HG02885 (cell line): Measurements from ENCODE around the gene ASIC3.
A peak's percentile ranks its signal among the peaks of the same experiment; 100 is the strongest.

Experiments used
- ATAC-seq: cut with Tn5 transposase; IDR thresholded peaks from one replicate; pipeline ENCODE4 v1.9.1; 2021; ENCODE audit warnings: mild to moderate bottlenecking; ENCODE audit not compliant: unreplicated experiment, poor library complexity

The ASIC3 gene

GRCh38 chr7:151082141-151083070 is 34.1 kb downstream of the ASIC3 start:
- no peak for ATAC-seq

- peak; percentile 50 for ATAC-seq
These were observed 34.9 kb downstream of the ASIC3 start, which contains the start of gene TMUB1 for GRCh38 chr7:151083071-151083823. TSS of gene TMUB1 (minus strand) at chr7:151083493. CDS start at chr7:151082563, 930 bp downstream.

GRCh38 chr7:151083824-151084160 is 35.5 kb downstream of the ASIC3 start:
- no peak for ATAC-seq

- no peak for ATAC-seq
These were observed 37.0 kb downstream of the ASIC3 start for GRCh38 chr7:151085329-151085690.

GRCh38 chr7:151085691-151086620 is 37.6 kb downstream of the ASIC3 start, which contains the start of gene AGAP3:
TSS of gene AGAP3 (plus strand) at chr7:151086475. CDS start at chr7:151086742, 267 bp downstream.
- peak; percentile 52 for ATAC-seq

- ATAC-seq = no peak
These were observed 38.5 kb downstream of the ASIC3 start for GRCh38 chr7:151086802-151087244.

GRCh38 chr7:151087245-151088018 is 39.1 kb downstream of the ASIC3 start:
- peak; percentile 33 for ATAC-seq

GRCh38 chr7:151088019-151088855 is 39.9 kb downstream of the ASIC3 start:
- no peak for ATAC-seq

- ATAC-seq = no peak
These were observed 40.7 kb downstream of the ASIC3 start for GRCh38 chr7:151088856-151089699.

- ATAC-seq = no peak
These were observed 41.8 kb downstream of the ASIC3 start for GRCh38 chr7:151089893-151090730.

GRCh38 chr7:151091003-151091402 is 42.7 kb downstream of the ASIC3 start:
- no peak for ATAC-seq

- no peak for ATAC-seq
These were observed 43.1 kb downstream of the ASIC3 start for GRCh38 chr7:151091431-151091830.

- no peak for ATAC-seq
These were observed 43.7 kb downstream of the ASIC3 start for GRCh38 chr7:151091988-151092387.

- ATAC-seq = no peak
These were observed 45.4 kb downstream of the ASIC3 start for GRCh38 chr7:151093748-151094147.

- ATAC-seq = no peak
These were observed 46.3 kb downstream of the ASIC3 start for GRCh38 chr7:151094675-151095074.

- ATAC-seq = no peak
These were observed 46.9 kb downstream of the ASIC3 start for GRCh38 chr7:151095123-151095797.
